Astrocyte (in vitro differentiated cells and primary cell): ENCODE results near the gene OR52E1. TPM values are rescaled to one million over a fixed set of nuclear protein-coding genes. Genes with fewer than 3 reads are reported as not detected.

ENCODE experiments used
- DNase-seq: peaks from one replicate; pipeline ENCODE4 v3.0.0-alpha.2; 2010; ENCODE audit warnings: low read depth
- FAIRE-seq: peaks from 2 replicates; lab custom pipeline; 2011; peaks lifted over from hg19 to GRCh38; lab: Jason Lieb, UNC
- H2AFZ ChIP-seq: 2 replicates; pipeline ENCODE4 v1.6.0; 2012; ENCODE audit warnings: low read depth, low read length, inconsistent platforms
- H3K27ac ChIP-seq: 2 replicates; pipeline ENCODE4 v1.5.1; 2011; ENCODE audit warnings: low read depth, low read length, inconsistent platforms
- H3K27me3 ChIP-seq: 2 replicates; pipeline ENCODE4 v1.6.0; 2011; ENCODE audit warnings: low read length, inconsistent platforms; ENCODE audit not compliant: insufficient read depth
- H3K36me3 ChIP-seq: 2 replicates; pipeline ENCODE4 v1.5.1; 2011; ENCODE audit warnings: low read length, inconsistent platforms; ENCODE audit not compliant: insufficient read depth
- H3K4me1 ChIP-seq: 2 replicates; pipeline ENCODE4 v1.5.1; 2011; ENCODE audit warnings: low read length, inconsistent platforms; ENCODE audit not compliant: insufficient read depth
- H3K4me2 ChIP-seq: 2 replicates; pipeline ENCODE4 v1.6.0; 2012; ENCODE audit warnings: low read length, inconsistent platforms
- H3K4me3 ChIP-seq: 2 replicates; pipeline ENCODE4 v1.5.1; 2011; ENCODE audit warnings: low read depth, mild to moderate bottlenecking, low read length, inconsistent platforms; ENCODE audit not compliant: insufficient read depth
- H3K79me2 ChIP-seq: 2 replicates; pipeline ENCODE4 v1.6.0; 2012; ENCODE audit warnings: mild to moderate bottlenecking, low read length, inconsistent platforms; ENCODE audit not compliant: insufficient read depth
- H3K9ac ChIP-seq: 2 replicates; pipeline ENCODE4 v1.6.0; 2012; ENCODE audit warnings: mild to moderate bottlenecking, low read length, inconsistent platforms
- H3K9me3 ChIP-seq: 2 replicates; pipeline ENCODE4 v1.5.1; 2012; ENCODE audit warnings: low read depth, mild to moderate bottlenecking, low read length, inconsistent platforms; ENCODE audit not compliant: insufficient read depth
- H4K20me1 ChIP-seq: 2 replicates; pipeline ENCODE4 v1.6.0; 2012; ENCODE audit warnings: low read length, inconsistent platforms; ENCODE audit not compliant: insufficient read depth
- H3K27ac Mint-ChIP-seq: one replicate; pipeline ENCODE4 v1.8.0; 2021; ENCODE audit warnings: mild to moderate bottlenecking, mixed read lengths; ENCODE audit not compliant: unreplicated experiment
- H3K27me3 Mint-ChIP-seq: one replicate; pipeline ENCODE4 v1.8.0; 2021; ENCODE audit warnings: low read depth, mixed read lengths; ENCODE audit not compliant: unreplicated experiment
- H3K36me3 Mint-ChIP-seq: one replicate; pipeline ENCODE4 v1.8.0; 2021; ENCODE audit warnings: low read depth, mixed read lengths; ENCODE audit not compliant: unreplicated experiment
- H3K4me1 Mint-ChIP-seq: one replicate; pipeline ENCODE4 v1.8.0; 2021; ENCODE audit warnings: low read depth, mixed read lengths; ENCODE audit not compliant: unreplicated experiment
- H3K4me3 Mint-ChIP-seq: one replicate; pipeline ENCODE4 v1.8.0; 2021; ENCODE audit warnings: mild to moderate bottlenecking, moderate library complexity, mixed read lengths; ENCODE audit not compliant: unreplicated experiment
- H3K9me3 Mint-ChIP-seq: one replicate; pipeline ENCODE4 v1.8.0; 2021; ENCODE audit warnings: mild to moderate bottlenecking, mixed read lengths; ENCODE audit not compliant: unreplicated experiment
- CTCF ChIP-seq: IDR thresholded peaks from 2 replicates; pipeline ENCODE4 v1.5.1; 2011; ENCODE audit warnings: low read depth, mild to moderate bottlenecking, inconsistent platforms, low read length, moderate library complexity; ENCODE audit not compliant: insufficient read depth
- EZH2 ChIP-seq: IDR thresholded peaks from 2 replicates; pipeline ENCODE4 v1.6.1; 2012; ENCODE audit warnings: mild to moderate bottlenecking, low read length, inconsistent platforms; ENCODE audit not compliant: insufficient read depth
- total RNA-seq: library from RNA; stranded (reverse); gene quantifications from 2 replicates; pipeline ENCODE4 v1.2.1, GENCODE V29; 2021

The OR52E1 gene
- total RNA-seq, 1 donor from 2014 or later: not detected

GRCh38 chr11:5083602-5084001 is 14.2 kb downstream of the OR52E1 start:
- no peaks in the 10 kb centered on the region for H3K36me3 ChIP-seq
- H3K9ac ChIP-seq: no peak overlapping the region
- H3K4me1 ChIP-seq: no peaks in the 10 kb centered on the region
- Mint-ChIP-seq H3K36me3 (no peaks in the 10 kb centered on the region), H3K27me3 (no peaks in the 10 kb centered on the region), H3K27ac (no peak overlapping the region), H3K4me3 (no peak overlapping the region), H3K4me1 (peaks cover 4% of the 10 kb centered on the region), H3K9me3 (no peaks in the 10 kb centered on the region)
- H3K79me2 ChIP-seq: no peaks in the 10 kb centered on the region
- no peaks in the 10 kb centered on the region for H3K27me3 ChIP-seq
- H2AFZ ChIP-seq: no peak overlapping the region
- no peak overlapping the region for H3K4me3 ChIP-seq
- no peak for DNase-seq
- H4K20me1 ChIP-seq: no peaks in the 10 kb centered on the region
- H3K4me2 ChIP-seq: no peak overlapping the region
- FAIRE-seq: no peak
- H3K27ac ChIP-seq: no peak overlapping the region
- H3K9me3 ChIP-seq: no peaks in the 10 kb centered on the region
- TF ChIP-seq EZH2 (no peak), CTCF (no peak)

GRCh38 chr11:5088556-5088955 is 19.2 kb downstream of the OR52E1 start:
- DNase-seq: no peak
- Histone ChIP-seq H4K20me1 (no peaks in the 10 kb centered on the region), H3K9me3 (no peaks in the 10 kb centered on the region), H2AFZ (no peak overlapping the region), H3K4me2 (no peak overlapping the region), H3K27me3 (no peaks in the 10 kb centered on the region), H3K27ac (no peak overlapping the region), H3K4me3 (no peak overlapping the region), H3K4me1 (no peaks in the 10 kb centered on the region), H3K9ac (no peak overlapping the region), H3K36me3 (no peaks in the 10 kb centered on the region), H3K79me2 (no peaks in the 10 kb centered on the region)
- no peaks in the 10 kb centered on the region for H3K27me3 Mint-ChIP-seq
- TF ChIP-seq EZH2 (no peak), CTCF (no peak)
- H3K4me3 Mint-ChIP-seq: no peak overlapping the region
- no peak for FAIRE-seq
- H3K4me1 Mint-ChIP-seq: peaks cover 9% of the 10 kb centered on the region
- no peaks in the 10 kb centered on the region for H3K9me3 Mint-ChIP-seq
- H3K27ac Mint-ChIP-seq: no peak overlapping the region
- H3K36me3 Mint-ChIP-seq: no peaks in the 10 kb centered on the region

GRCh38 chr11:5090668-5091067 is 21.3 kb downstream of the OR52E1 start:
- H3K4me1 ChIP-seq: no peaks in the 10 kb centered on the region
- H2AFZ ChIP-seq: no peak overlapping the region
- no peak overlapping the region for H3K9ac ChIP-seq
- H3K27ac ChIP-seq: no peak overlapping the region
- H3K9me3 ChIP-seq: no peaks in the 10 kb centered on the region
- H3K4me3 ChIP-seq: no peak overlapping the region
- no peaks in the 10 kb centered on the region for H4K20me1 ChIP-seq
- Mint-ChIP-seq H3K27me3 (no peaks in the 10 kb centered on the region), H3K9me3 (no peaks in the 10 kb centered on the region), H3K4me1 (peaks cover 9% of the 10 kb centered on the region), H3K36me3 (no peaks in the 10 kb centered on the region), H3K4me3 (no peak overlapping the region), H3K27ac (no peak overlapping the region)
- TF ChIP-seq CTCF: no peak
- TF ChIP-seq EZH2: no peak
- H3K79me2 ChIP-seq: no peaks in the 10 kb centered on the region
- FAIRE-seq: no peak
- H3K27me3 ChIP-seq: no peaks in the 10 kb centered on the region
- DNase-seq: no peak
- H3K36me3 ChIP-seq: no peaks in the 10 kb centered on the region
- no peak overlapping the region for H3K4me2 ChIP-seq
